ENCODE measurements around the gene CLDN22.

The CLDN22 gene

DNA sequence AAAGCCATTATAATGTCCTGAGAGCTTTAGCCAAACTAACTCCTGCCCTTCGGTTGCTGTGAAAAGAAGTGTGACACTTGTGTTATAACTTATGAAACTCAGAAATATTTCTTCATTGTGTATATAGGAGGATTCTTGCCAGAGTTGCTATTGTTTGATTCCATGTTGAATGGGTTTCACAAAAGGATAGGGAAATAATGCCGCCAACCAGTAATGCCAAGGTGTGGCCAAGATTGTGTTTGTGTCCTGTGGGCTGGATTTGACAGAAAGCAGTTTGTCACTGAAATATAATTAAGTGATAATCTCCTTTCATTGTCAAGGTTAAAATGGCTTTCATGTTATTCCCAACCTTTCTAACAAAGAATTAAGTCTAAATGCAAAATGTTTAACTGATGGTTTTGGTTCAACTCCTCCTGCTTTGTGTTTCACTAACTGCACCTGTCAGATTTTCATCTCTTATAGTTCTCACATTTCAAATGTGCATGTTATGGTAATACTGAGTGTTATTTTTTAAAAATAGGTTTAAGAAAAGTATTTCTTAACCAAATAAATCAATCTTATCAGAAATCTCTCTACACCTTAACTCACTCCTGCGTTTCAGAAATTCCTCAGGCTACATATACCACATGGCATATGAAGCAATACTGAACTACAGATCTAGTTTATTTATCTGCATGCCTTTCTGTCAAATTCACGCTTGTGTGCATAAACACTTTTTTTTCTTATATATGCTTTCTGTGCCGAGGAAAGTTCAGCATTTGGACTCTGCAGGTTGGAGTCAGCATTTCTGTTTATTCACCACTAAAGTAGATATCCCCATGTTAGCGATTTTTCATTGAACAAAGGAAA, at the start of gene CLDN22:
CLDN22 (minus strand) TSS at position 66 of the 849 bp plus-strand sequence; CDS start at position 8, 58 bp downstream.
- no peak for DNase-seq
- no peak for ATAC-seq

DNA sequence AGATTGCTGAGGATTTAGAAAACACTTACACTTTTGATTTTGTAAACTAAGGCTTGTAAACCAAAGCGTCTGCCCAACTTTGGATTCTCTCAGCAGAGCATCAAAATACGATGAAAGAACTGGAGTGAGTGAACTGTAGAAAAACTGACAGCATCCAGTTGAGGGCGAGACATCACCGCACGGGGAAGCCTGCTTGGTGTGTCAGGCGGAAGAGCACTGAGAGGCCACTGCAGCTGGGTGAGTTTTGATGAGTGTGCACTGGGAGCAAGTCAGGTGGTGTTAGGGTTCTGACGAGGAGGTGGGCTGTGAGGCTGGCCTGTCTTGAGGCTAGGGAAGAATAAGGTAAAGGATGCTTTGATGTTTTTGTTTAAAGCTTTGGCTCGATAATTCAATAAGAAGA, 49.0 kb upstream of the CLDN22 start:
- ATAC-seq (no peak), DNase-seq (no peak)

DNA sequence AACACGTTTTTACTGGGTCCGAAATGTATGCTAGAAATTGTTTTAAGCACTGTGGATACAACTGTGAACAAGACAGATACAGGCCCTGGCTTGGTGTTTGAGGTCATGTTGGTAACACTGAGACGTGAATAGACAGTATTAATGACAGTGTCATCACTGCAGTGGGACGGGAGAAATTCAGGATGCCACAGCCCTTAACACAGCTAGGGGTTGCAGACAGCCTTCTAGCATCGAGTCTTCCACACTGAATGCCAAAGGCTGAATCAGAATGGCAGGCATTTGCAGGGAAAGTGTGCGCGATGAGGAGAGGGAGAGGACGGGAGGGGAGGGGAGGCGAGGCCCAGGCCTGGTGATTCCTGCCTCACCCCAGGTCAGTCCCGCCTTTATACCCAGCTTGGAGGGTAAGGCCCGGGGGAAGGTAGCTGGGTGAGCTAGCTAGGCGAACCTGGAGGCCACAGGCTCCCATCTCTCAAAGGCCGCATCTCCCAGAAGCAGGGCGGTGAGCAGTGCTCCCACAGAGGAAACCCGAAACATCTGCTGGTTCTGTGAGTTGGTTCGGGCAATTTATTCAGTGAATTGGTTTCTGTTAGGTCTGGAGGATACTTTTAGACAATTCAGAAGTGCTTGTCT, 46.2 kb upstream of the CLDN22 start:
- no peak for DNase-seq
- no peak for ATAC-seq

DNA sequence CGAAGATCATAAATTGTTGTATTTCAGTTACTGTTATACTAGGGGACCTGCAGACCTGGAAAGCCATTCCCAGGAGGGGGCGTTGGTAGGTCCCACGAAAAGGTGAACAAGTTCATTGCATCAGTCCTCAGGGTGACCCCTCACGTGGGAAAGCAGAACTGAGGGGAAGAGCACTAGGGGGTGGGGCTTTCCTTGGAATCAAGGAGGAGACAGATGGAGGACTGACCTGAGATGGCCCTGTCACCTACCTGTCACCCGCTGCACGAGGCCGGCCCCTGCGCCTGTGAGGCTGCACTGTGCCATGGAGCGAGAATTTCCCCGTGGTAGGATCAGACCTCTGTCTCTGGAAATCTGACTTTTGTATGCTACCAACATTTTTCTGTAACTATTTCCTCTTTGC, 43.9 kb upstream of the CLDN22 start:
- no peak for ATAC-seq

DNA sequence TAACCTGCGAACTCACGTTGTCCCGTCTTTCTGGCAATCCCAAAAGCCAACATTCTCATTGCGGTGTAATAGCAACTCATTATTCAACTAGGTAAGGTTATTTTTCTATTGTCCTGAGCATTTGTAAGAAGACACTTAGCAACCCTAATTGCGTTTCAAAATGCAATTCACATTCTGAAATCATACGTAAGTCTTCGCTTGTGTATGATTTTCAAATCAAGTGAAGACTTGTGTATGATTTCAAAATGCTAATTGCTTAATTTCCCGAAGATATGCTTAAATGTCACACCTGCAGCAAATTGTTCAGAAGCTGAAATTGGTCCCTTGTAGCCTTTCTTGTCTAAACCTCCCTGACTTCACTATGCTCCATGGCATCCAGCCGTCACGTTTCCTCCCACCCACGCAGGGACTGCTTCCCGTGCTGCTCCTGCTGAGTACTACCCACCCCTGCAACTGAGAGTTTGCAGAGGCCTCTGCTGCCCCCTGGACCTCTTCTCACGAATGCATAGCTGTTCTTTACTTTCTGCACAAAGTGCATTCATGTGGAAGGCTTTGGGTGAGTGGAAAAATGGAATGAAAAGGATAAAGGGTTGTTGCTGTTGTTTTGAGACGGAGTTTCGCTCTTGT, 43.0 kb upstream of the CLDN22 start:
- ATAC-seq, result no peak
- no peak for DNase-seq

More for the DNA sequence above, 43.9 kb upstream of the CLDN22 start:
- no peak for DNase-seq

DNA sequence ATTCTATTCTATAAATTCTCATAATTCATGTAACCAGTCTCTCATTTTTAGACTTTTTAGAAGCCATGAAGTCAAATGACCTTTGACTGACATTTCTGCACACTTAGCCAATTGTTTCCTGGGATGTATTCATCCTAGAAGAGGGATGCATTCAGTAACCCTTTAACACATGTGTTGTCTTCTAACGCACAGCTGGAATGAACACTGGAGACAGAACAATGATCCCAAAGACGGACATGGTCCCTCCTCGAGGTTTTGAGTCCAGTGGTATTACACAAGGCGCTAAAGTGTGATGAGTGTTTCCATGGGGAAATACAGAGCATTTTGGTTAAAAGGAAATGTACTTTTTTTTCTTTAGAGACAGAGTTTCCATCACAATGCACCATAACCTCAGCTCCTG, 42.0 kb upstream of the CLDN22 start:
- no peak for ATAC-seq
- no peak for DNase-seq

DNA sequence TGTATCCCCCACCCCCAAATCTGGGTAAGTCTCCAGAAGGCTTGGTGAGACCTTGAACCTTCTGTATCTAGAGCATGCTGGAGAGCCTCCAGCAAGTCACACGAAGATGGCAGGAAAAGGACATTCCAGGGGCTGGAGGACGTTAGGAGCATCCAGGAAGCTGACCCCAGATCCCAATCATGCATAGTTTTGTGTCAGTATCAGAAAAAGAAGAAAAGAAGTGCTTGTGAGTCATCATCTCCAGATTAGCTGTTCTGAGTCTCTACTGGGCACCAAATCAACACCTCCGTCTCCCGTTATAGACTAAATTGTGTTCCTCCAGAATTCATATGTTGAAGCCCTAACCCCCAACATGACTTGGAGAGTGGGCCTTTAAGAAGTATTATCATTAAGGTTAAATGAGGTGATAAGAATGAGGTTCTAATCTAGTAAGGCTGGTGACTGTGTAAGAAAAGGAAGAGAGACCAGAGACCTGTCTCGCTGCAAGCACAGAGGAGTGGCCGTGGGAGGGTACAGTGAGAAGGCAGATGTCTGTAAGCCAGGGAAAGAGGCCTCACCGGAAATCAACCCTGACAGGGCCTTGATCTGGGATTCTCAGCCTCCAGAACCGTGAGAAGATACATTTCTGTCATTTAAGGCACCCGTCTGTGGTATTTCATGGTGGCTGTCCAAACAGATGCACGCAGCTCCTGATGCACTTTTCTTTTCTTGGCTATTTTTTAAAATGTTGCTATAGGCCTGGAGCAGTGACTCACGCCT, 40.3 kb upstream of the CLDN22 start:
- ATAC-seq (no peak), DNase-seq (no peak)

DNA sequence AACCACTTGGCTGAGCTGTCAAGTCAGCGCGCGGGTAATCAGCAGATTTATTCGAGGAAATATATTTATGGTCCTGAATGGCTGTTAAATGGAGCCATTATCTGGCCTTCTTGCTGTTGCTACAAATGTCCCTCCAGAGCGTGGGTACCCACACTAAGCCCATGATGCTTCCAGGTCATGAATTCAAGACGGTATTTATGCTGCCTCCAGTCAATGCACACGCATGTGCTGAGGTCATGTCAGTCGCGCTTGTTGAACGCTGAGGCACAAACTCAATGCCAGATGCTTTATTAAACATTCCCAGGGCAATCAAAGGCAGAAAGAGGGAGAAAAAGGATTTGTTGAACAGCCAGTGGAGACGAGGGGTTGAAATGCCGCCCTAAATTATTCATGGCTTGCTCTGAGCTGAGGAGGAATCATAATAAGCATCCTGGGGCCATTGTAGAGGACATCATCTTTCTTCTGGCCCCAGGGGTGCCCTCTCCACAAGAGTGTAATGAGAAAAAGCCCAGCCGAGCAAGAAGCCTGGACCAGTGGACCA, 38.2 kb upstream of the CLDN22 start:
- ATAC-seq, result no peak
- DNase-seq, result no peak

DNA sequence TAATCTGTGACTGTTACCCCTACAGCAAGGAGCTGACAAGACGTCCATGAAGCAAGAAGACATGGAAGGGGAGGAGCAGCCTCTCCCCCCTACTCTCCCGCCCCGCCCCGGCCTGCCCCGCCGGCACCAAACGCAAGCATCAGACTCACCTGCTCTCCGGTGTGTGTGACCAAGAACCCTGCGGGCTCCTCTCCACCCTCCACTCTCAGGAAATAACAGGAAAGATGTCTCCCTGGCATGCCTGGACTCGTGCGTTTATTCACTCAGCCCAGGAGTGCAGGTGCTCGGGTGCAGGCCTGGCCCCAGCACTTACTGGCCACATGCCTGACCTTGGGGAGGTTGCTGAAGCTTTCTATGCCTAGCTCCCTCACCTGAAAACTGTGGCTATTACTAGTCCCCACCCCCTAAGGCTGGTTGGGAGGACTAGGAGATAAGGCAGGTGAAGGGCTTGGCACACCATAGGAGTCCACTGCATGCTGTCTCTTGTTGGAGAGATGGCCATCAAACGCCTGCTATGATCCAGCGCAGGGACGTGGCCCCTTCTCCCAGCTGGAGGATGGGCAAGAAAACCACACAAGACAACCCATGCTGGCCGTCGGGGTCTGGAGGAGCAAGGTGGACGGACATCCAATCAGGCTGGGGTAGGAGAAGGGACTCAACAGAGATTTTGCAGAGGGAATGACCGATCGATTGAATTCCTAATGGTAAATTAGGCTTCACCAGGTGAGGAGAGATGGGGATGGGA, 37.0 kb upstream of the CLDN22 start:
- ATAC-seq (no peak), DNase-seq (no peak)

DNA sequence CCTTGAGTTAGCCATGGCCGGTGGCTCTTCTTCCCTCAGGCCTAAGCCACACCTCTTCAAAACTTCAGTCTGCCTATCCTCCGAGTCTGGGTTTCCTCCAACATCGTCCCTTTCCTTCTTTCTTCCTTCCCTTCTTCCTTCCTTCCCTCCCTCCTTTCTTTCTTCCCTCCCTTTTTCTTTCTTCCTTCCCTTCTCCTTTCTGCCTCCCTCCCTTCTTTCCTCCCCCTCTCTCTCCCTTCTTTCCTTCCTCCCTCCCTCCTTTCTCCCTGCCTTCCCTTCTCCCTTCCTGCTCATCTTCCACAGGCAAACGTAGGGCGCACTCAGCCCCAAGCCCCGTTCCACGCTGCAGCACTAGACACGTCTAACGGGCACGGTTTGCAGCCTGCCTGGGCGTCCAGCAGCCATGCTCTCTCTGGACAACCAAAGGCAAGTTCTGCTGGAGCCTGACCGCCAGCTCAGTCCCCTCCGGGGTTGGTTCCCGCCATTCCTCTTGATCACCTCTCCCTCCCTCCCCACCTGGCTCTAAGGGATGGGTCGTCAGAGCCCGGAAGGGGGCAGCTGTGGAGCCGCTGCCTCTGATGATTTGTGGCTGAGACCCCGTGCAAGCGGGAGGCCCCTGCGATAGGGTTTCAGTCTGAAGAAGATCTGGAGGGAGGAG, 36.2 kb upstream of the CLDN22 start:
- DNase-seq (no peak), ATAC-seq (no peak)

DNA sequence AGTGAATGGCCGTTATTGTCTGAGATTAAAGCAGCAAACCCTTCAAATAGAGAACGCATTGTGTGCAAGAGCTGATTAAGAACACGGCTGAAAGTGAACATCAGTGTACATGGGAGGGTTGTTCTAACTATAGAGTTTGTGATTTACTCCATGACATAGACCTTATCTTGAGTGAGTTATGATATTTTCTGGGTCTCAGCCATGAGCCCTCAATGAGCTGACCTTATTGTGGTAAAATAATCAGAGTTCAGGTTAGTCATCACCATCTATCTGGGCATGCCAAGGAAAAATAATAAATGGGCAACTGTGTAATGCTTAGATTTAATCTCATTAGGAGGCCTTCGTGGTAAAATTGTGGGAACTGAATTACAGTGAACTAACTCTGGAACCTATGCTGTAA, 35.3 kb upstream of the CLDN22 start:
- DNase-seq, result no peak
- no peak for ATAC-seq

DNA sequence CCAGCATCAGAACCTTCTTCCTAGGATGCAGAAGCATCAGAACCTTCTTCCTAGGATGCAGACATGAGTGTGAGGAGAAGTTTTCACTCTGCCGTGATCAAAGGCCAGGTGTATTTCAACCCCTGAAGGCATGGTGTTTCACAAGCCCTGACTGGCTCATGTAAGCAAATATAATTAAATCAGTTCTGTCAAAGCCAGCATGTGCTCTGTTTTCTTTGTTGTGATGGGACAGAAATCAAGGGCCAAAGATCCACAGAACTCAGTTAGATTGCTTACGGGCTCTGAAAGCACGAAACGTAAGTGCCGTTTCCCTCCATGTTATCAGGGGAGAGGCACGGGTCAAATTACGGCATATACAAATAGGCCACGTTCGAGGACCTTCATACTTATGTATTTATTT, 34.1 kb upstream of the CLDN22 start:
- DNase-seq (no peak), ATAC-seq (no peak)

DNA sequence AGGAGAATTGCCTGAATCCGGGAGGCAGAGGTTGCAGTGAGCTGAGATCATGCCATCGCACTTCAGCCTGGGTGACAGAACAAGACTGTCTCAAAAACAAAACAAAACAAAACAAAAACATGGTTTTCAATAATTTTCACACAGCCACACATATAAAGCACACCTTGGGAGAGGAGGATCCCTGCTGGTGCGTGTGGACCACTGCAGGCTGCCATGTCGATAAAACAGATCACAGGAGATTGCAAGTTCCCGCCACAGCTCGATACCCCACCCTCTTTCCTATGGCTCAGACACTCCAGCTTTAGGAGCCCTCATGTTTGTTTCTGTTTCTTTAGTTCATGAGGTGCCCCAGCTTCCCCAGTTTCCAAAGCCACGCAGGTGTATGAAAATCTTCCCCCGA, 33.5 kb upstream of the CLDN22 start:
- DNase-seq (no peak), ATAC-seq (no peak)

DNA sequence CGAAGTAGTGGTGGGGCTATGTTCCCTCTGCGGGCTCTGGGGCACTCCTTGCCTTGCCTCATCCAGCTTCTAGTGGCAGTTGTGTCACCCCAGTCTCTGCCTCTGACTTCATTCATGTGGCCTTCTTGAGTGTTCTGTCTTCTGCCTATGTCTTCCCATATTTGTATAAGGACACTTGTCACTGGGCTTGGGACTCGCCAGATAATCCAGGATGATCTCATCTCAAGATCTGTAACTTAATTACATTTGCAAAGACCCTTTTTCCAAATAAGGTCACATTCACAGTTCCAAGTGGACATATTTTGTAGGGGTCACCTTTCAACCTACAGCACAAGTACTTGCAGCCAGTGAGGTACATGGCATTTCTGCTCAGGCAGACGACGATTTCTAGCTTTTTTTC, 32.5 kb upstream of the CLDN22 start:
- ATAC-seq, result no peak

DNA sequence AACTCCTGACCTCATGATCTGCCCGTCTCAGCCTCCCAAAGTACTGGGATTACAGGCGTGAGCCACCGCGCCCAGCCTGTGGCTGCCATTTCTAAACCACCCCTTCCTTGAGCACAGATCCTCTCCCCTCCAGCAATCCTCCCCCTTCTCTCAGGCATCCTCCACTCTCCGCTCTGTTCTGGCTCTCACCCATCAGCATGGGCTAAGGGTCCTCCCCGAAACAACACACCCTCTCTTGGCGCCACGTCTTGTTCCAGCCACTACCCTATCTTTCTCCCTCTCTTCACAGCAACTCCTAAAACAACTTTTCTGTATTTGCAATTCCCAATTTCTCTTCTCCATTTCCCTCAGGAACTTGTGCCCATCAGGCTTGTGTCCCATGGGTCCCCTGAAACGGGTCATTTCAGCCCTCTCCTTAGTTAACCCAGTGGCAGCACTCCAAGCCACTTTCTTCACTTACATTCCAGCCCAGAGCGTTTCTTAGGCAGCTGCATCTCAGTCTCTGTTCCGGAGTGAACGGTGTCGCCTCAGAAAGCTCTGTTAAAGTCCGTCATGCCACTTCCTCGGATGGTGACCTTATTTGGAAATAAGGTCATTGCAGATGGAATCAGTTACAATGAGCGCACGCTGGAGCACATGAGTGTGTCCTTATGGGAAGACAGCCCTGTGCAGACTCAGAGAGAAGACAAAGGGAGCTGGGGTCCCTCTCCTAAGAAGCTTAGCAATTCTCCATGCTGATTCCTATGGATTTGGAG, 30.4 kb upstream of the CLDN22 start:
- DNase-seq (no peak), ATAC-seq (no peak)

More for the DNA sequence above, 32.5 kb upstream of the CLDN22 start:
- DNase-seq, result no peak

DNA sequence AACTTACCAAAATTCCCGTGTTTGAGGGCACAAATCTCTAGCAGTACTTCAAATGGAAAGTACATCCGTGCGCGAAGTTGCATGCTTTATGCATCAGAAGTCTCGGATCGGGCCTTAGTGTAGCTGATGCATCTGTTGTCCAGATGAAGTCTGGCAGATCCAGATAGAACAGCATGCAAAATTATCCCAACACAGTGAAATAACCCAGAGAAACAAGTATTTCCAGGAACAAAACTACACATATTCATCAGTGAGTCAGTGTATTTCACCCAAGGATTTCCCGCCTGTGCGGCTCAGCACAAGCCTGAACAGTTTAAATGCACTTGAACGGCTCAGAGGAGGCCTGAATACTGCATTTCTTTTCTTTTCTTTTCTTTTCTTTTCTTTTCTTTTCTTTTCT, 29.6 kb upstream of the CLDN22 start:
- no peak for DNase-seq
- no peak for ATAC-seq

DNA sequence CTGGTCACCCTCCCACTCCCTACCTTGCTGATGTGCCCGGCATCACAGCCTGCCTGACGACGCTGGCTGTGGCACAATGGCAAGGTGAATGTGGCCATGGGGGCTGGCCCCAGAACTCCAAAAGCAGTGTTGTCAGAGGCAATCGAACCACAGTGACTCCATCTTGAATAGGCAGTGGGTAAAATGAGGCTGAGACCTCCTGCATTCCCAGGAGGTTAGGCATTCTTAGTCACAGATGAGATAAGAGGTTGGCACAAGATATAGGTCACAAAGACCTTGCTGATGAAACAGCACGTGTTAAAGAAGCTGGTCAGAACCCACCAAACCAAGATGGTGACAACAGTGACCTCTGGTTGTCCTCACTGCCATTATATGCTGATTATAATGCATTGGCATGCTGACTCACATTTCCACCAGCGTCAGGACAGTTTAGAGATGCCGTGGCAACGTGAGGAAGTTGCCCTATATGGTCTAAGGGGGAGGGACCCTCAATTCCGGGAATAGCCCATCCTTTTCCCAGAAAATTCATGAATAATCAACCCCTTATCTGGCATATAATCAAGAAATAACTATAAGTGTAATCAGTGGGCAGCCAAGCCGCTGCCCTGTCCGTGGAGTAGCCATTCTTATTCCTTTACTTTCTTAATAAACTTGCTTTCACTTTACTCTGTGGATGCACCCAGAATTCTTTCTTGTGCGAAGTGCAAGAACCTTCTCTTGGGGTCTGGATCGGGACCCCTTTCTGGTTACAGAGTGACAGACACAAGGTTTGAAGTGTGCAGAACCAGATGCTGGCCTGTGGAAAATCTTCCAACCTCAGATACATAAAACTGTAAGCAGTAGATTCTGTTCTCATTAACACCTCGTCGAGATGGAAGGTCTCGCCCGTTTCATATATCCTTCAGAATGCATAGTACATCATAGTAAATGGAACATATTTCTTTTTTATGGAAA, 28.9 kb upstream of the CLDN22 start:
- ATAC-seq (peak; percentile 95), DNase-seq (peak; percentile 54)

DNA sequence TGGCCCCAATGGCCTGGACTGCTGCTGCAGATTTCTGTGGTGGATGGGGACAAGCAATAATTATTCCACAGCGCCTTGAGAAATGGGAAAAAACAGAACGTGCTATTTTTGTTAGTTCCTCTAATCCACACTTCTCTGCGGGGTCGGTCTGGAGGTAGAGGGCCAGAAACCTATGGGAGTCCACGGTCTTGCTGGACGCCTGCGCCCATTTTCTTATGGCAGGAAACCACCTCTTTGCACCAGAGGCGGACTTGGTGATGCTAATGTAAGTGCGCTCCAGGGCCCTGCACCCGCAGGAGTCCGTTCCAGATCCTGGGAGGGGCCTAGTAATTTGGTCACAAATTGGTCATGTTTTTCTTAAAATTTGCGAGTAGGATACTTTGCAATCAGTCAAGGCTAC, 28.1 kb upstream of the CLDN22 start:
- DNase-seq (no peak), ATAC-seq (no peak)

DNA sequence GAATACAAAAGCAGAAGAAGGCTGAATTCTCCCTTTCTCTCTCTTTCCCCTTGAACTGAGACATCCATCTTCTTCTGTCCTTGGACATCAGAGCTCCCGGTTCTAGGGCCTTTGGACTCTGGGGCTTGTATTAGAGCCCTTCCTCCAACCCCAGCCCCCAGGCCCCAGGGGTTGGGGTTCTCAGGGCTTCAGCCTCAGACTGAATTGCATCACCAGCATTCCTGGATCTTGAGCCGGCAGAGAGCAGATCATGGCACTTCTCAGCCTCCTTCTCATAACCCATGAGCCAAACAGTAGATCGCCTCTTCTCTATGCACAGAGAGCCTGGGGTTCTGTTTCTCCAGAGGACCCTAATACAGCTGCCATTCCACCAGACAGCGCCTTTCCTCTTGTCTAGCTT, 27.5 kb upstream of the CLDN22 start:
- DNase-seq, result no peak
- no peak for ATAC-seq

Data from stimulated activated naive CD8-positive, alpha-beta T cell treated with anti-CD3 and anti-CD28 coated beads, Interleukin-15, Interleukin-2, amounts not matched to agents 100 U/mL and 50 U/mL, for 24 hours (primary cell).